Activated CD4-positive, alpha-beta T cell treated with anti-CD3 and anti-CD28 coated beads, Interleukin-2, amount 10 ng/mL, durations not matched to agents 7 days and 5 days (primary cell): Measurements from ENCODE around the gene CDC42EP5. TPM values are rescaled to one million over a fixed set of nuclear protein-coding genes. Genes with fewer than 3 reads are reported as not detected.

Experiments
- CTCF ChIA-PET: fragments of 350-600 bp; sonication (Branson Sonifier 250); formaldehyde crosslinking; loops from one replicate; lab custom pipeline; 2021; ENCODE audit warnings: antibody characterized with exemption; lab: Charles Lee
- POLR2A ChIA-PET: fragments of 350-600 bp; sonication (Branson Sonifier 250); formaldehyde crosslinking; loops from one replicate; lab custom pipeline; 2021; ENCODE audit warnings: antibody characterized with exemption; lab: Charles Lee
- DNase-seq: peaks from one replicate; pipeline ENCODE4 v3.0.0-alpha.2; 2020
- H3K27ac Mint-ChIP-seq: one replicate; pipeline ENCODE4 v1.8.0; 2021; ENCODE audit warnings: mild to moderate bottlenecking, moderate library complexity, mixed read lengths
- H3K27me3 Mint-ChIP-seq: one replicate; pipeline ENCODE4 v1.8.0; 2021; ENCODE audit warnings: mixed read lengths
- H3K36me3 Mint-ChIP-seq: one replicate; pipeline ENCODE4 v1.8.0; 2021; ENCODE audit warnings: low read depth, mixed read lengths
- H3K4me1 Mint-ChIP-seq: one replicate; pipeline ENCODE4 v1.8.0; 2021; ENCODE audit warnings: mixed read lengths
- H3K4me3 Mint-ChIP-seq: one replicate; pipeline ENCODE4 v1.8.0; 2021; ENCODE audit warnings: mild to moderate bottlenecking, moderate library complexity, mixed read lengths
- H3K9me3 Mint-ChIP-seq: one replicate; pipeline ENCODE4 v1.8.0; 2021; ENCODE audit warnings: mixed read lengths
- total RNA-seq, 2 experiments: library from RNA; stranded (reverse); gene quantifications; one replicate each; pipeline ENCODE4 v1.2.3, GENCODE V29; 2021

CDC42EP5 gene
- total RNA-seq, 2 experiments from 2014 or later, result not detected

GRCh38 chr19:54424201-54424600 lies 48.9 kb downstream of the CDC42EP5 start:
- H3K27ac Mint-ChIP-seq, result no peak overlapping the region
- H3K9me3 Mint-ChIP-seq, result no peaks in the 10 kb centered on the region
- POLR2A ChIA-PET, result no interaction called here
- H3K36me3 Mint-ChIP-seq, result no peaks in the 10 kb centered on the region
- peaks cover 9% of the 10 kb centered on the region for H3K27me3 Mint-ChIP-seq
- no peaks in the 10 kb centered on the region for H3K4me1 Mint-ChIP-seq
- CTCF ChIA-PET, result no interaction called here
- H3K4me3 Mint-ChIP-seq, result no peak overlapping the region
- no peak for DNase-seq

GRCh38 chr19:54422136-54422535 lies 51.0 kb downstream of the CDC42EP5 start:
- Mint-ChIP-seq H3K36me3 (no peaks in the 10 kb centered on the region), H3K9me3 (no peaks in the 10 kb centered on the region), H3K4me1 (peaks cover 13% of the 10 kb centered on the region), H3K4me3 (no peak overlapping the region), H3K27me3 (peaks cover 11% of the 10 kb centered on the region), H3K27ac (no peak overlapping the region)
- ChIA-PET POLR2A (no interaction called here), CTCF (interaction anchor here (0.6 to 1.4 kb wide), 3 partner anchors 12 to 31 kb away, joined by 3 to 5 read pairs (median 3); no protein-coding TSS in a partner anchor)
- DNase-seq, result no peak

GRCh38 chr19:54421521-54421920 lies 51.6 kb downstream of the CDC42EP5 start:
- CTCF ChIA-PET, result interaction anchor here (1.3 to 1.4 kb wide), 2 partner anchors 12 to 31 kb away, joined by 3 to 5 read pairs; no protein-coding TSS in a partner anchor
- POLR2A ChIA-PET, result no interaction called here
- no peak overlapping the region for H3K27ac Mint-ChIP-seq
- peaks cover 11% of the 10 kb centered on the region for H3K27me3 Mint-ChIP-seq
- H3K4me3 Mint-ChIP-seq, result no peak overlapping the region
- DNase-seq, result no peak
- H3K4me1 Mint-ChIP-seq, result peaks cover 15% of the 10 kb centered on the region
- H3K9me3 Mint-ChIP-seq, result no peaks in the 10 kb centered on the region
- H3K36me3 Mint-ChIP-seq, result no peaks in the 10 kb centered on the region

GRCh38 chr19:54421169-54421516 lies 52.0 kb downstream of the CDC42EP5 start:
- ChIA-PET CTCF (interaction anchor here (1.3 to 1.4 kb wide), 2 partner anchors 11 to 30 kb away, joined by 3 to 5 read pairs; no protein-coding TSS in a partner anchor), POLR2A (no interaction called here)
- Mint-ChIP-seq H3K27me3 (peaks cover 10% of the 10 kb centered on the region), H3K4me1 (peaks cover 15% of the 10 kb centered on the region), H3K9me3 (no peaks in the 10 kb centered on the region), H3K27ac (no peak overlapping the region), H3K36me3 (no peaks in the 10 kb centered on the region), H3K4me3 (no peak overlapping the region)
- no peak for DNase-seq

- ChIA-PET POLR2A (no interaction called here), CTCF (interaction anchor here (1.0 to 1.4 kb wide), 3 partner anchors 10 to 30 kb away, joined by 3 to 5 read pairs (median 3); no protein-coding TSS in a partner anchor)
- H3K4me3 Mint-ChIP-seq, result no peak overlapping the region
- H3K27me3 Mint-ChIP-seq, result peaks cover 15% of the 10 kb centered on the region
- no peaks in the 10 kb centered on the region for H3K36me3 Mint-ChIP-seq
- peaks cover 15% of the 10 kb centered on the region for H3K4me1 Mint-ChIP-seq
- no peak for DNase-seq
- H3K27ac Mint-ChIP-seq, result no peak overlapping the region
- H3K9me3 Mint-ChIP-seq, result no peaks in the 10 kb centered on the region
These were observed 52.5 kb downstream of the CDC42EP5 start for GRCh38 chr19:54420383-54421168.

GRCh38 chr19:54420068-54420382 lies 53.1 kb downstream of the CDC42EP5 start:
- no peaks in the 10 kb centered on the region for H3K9me3 Mint-ChIP-seq
- no peaks in the 10 kb centered on the region for H3K36me3 Mint-ChIP-seq
- no peak overlapping the region for H3K27ac Mint-ChIP-seq
- no peak overlapping the region for H3K4me3 Mint-ChIP-seq
- ChIA-PET POLR2A (interaction anchor here (0.5 kb wide), 1 partner anchor 724 kb away, joined by 3 read pairs; no protein-coding TSS in a partner anchor), CTCF (interaction anchor here (1.0 kb wide), 1 partner anchor 10 kb away, joined by 3 read pairs; no protein-coding TSS in a partner anchor)
- H3K27me3 Mint-ChIP-seq, result peaks cover 16% of the 10 kb centered on the region
- DNase-seq, result no peak
- H3K4me1 Mint-ChIP-seq, result peaks cover 15% of the 10 kb centered on the region

- ChIA-PET CTCF (interaction anchor here (0.5 to 1.0 kb wide), 2 partner anchors 11 to 644 kb away, joined by 3 read pairs; no protein-coding TSS in a partner anchor), POLR2A (interaction anchor here (0.5 to 0.6 kb wide), 2 partner anchors 725 to 840 kb away, joined by 3 read pairs; no protein-coding TSS in a partner anchor)
- peaks cover 15% of the 10 kb centered on the region for H3K4me1 Mint-ChIP-seq
- peaks cover 1% of the 10 kb centered on the region for H3K9me3 Mint-ChIP-seq
- H3K27me3 Mint-ChIP-seq, result peaks cover 23% of the 10 kb centered on the region
- no peak for DNase-seq
- H3K27ac Mint-ChIP-seq, result no peak overlapping the region
- H3K4me3 Mint-ChIP-seq, result no peak overlapping the region
- H3K36me3 Mint-ChIP-seq, result no peaks in the 10 kb centered on the region
These were observed 53.9 kb downstream of the CDC42EP5 start for GRCh38 chr19:54418930-54419800.

GRCh38 chr19:54418030-54418929 lies 54.8 kb downstream of the CDC42EP5 start:
- Mint-ChIP-seq H3K9me3 (peaks cover 4% of the 10 kb centered on the region), H3K4me3 (peak overlapping the region; percentile 52), H3K27ac (peak overlapping the region; percentile 93), H3K27me3 (peaks cover 29% of the 10 kb centered on the region), H3K4me1 (peaks cover 15% of the 10 kb centered on the region), H3K36me3 (no peaks in the 10 kb centered on the region)
- ChIA-PET POLR2A (interaction anchor here (0.6 kb wide), 1 partner anchor 841 kb away, joined by 3 read pairs; no protein-coding TSS in a partner anchor), CTCF (no interaction called here)
- DNase-seq, result peak; percentile 59

- POLR2A ChIA-PET, result no interaction called here
These were observed 56.2 kb downstream of the CDC42EP5 start for GRCh38 chr19:54416695-54417491.

GRCh38 chr19:54415901-54416673 lies 57.0 kb downstream of the CDC42EP5 start:
- CTCF ChIA-PET, result interaction anchor here (0.5 to 1.4 kb wide), 5 partner anchors 12 to 509 kb away, joined by 3 to 6 read pairs (median 3); partner anchors contain the start of gene LENG9
- H3K36me3 Mint-ChIP-seq, result no peaks in the 10 kb centered on the region
- no peak overlapping the region for H3K4me3 Mint-ChIP-seq
- peaks cover 4% of the 10 kb centered on the region for H3K9me3 Mint-ChIP-seq
- DNase-seq, result no peak
- POLR2A ChIA-PET, result no interaction called here
- H3K27ac Mint-ChIP-seq, result no peak overlapping the region
- H3K27me3 Mint-ChIP-seq, result peaks cover 33% of the 10 kb centered on the region
- peaks cover 15% of the 10 kb centered on the region for H3K4me1 Mint-ChIP-seq

More at GRCh38 chr19:54416695-54417491, 56.2 kb downstream of the CDC42EP5 start:
- no peak overlapping the region for H3K27ac Mint-ChIP-seq
- H3K4me1 Mint-ChIP-seq, result peaks cover 15% of the 10 kb centered on the region
- H3K27me3 Mint-ChIP-seq, result peaks cover 31% of the 10 kb centered on the region
- peaks cover 4% of the 10 kb centered on the region for H3K9me3 Mint-ChIP-seq
- H3K4me3 Mint-ChIP-seq, result no peak overlapping the region
- H3K36me3 Mint-ChIP-seq, result no peaks in the 10 kb centered on the region
- no peak for DNase-seq
- CTCF ChIA-PET, result interaction anchor here (0.5 to 1.1 kb wide), 3 partner anchors 13 to 510 kb away, joined by 3 to 6 read pairs (median 3); partner anchors contain the start of gene LENG9
